Inferior parietal cortex (tissue), 1 donor: ENCODE data around the gene NEU3.
"Not testable (repeated sequence)": the region's sequence is repeated elsewhere in the genome, so short reads cannot be mapped to it uniquely, and the experiment has no call there.

Source experiments
- DNase-seq: peaks from one replicate; pipeline ENCODE4 v3.0.0-alpha.2; 2016; ENCODE audit errors: extremely low spot score

Gene NEU3

GRCh38 chr11:74984730-74985129 is 4.0 kb upstream of the NEU3 start:
- DNase-seq: no peak

- peak; percentile 7 for DNase-seq
Measured at GRCh38 chr11:74989260-74989638, 516 bp downstream of the NEU3 start.

- DNase-seq: not testable (repeated sequence)
Measured at GRCh38 chr11:74990150-74990549, 1.4 kb downstream of the NEU3 start.

- DNase-seq: no peak
Measured at GRCh38 chr11:74990941-74991340, 2.2 kb downstream of the NEU3 start.

GRCh38 chr11:74992852-74993251 is 4.1 kb downstream of the NEU3 start:
- no peak for DNase-seq

DNA sequence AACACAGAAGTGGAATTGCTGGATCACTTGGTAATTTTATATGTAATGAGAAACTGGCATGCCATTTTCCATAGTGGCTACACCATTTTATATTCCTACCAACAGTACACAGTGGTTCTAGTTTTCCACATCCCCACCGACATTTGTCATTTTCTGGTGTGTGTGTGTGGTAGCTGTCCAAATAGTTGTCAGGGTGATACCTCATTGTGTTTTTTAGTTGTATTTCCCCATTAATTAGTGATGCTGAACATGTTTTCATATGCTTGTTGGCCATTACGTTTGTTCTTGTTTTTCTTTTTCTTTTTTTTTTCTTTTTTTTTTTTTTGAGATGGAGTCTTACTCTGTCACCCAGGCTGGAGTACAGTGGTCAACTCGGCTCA is 12.2 kb downstream of the NEU3 start:
- no peak for DNase-seq

GRCh38 chr11:75001686-75002085 is 13.0 kb downstream of the NEU3 start:
- DNase-seq: no peak

GRCh38 chr11:75002516-75002915 is 13.8 kb downstream of the NEU3 start:
- DNase-seq: no peak

DNA sequence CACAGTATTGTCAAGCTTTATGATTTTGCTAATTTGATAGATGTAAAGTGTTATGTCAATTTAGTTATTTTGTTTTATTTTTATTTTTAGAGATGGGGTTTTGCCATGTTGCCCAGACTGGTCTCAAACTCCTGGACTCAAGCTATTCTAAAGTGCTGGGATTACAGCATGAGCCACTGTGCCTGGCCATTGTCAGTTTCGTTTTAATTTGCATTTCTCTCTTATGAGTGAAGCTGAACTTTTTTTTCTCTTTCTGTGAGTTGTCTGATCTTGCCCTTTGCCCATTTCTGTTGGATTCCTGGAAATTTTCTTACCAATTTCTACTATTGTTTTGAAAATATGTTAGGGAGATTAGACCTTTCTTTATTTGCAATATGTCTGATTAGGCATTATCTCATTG is 15.5 kb downstream of the NEU3 start:
- DNase-seq: no peak

DNA sequence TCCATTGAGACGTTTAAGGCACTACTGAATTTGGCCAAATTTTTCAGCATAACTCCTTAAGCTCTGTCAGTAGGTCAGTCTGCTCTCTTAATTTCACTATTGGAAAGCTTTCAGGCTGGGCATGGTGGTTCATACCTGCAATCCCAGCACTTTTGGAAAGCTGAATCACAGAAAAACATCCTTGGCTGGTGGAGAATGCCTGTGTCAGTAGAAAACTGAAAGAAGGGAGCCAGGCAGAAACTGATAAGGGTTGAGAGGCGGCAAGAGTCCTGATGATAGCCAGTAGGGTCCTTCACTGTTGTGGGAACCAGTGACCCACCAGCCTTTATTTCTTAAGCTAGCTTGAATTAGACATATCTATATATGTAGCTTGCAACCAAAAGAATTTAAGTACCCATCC is 22.6 kb downstream of the NEU3 start:
- DNase-seq: no peak

DNA sequence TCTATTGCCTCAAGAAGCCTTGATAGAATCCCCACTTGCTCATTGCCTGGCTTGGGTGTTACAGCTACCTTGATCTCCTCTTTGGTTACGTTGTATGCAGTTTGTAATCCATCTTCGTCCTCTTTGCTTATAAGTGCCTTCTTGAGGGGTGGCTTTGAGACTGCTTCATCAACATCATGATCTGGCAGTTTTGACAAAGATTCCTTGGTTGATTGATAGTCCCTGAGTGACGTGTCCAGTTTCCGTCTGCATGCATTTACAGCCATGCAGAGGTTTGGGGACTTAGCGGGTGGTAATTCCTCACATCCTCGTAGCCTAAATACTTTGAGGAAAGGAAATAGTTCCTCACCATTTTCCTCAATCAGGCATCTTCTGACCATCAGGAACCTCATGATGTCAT is 23.1 kb downstream of the NEU3 start:
- DNase-seq: no peak

DNA sequence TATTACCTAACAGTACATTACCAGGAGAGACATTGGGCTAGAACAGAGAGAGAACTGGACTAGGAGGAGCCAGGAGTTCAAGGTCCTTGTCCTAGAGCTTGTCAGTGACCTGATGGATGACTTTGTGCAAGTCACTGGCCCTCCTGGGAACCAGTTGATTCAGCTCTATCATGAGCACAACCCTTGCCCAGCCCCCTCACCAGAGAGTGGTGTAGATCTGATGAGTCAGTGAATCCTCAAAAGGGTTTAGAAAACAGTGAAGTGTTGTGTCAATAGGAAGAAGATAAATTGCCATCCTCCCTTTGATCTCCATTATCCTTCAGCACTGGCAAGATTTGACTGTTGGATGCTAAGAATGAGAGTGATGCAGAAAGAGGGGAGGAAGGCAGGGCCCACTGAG is 24.3 kb downstream of the NEU3 start:
- no peak for DNase-seq

- DNase-seq: peak; percentile 13
Measured at GRCh38 chr11:75014129-75014528, 25.4 kb downstream of the NEU3 start.

GRCh38 chr11:75019200-75019599 is 30.5 kb downstream of the NEU3 start:
- DNase-seq: not testable (repeated sequence)

- not testable (repeated sequence) for DNase-seq
Measured at GRCh38 chr11:75020328-75020727, 31.6 kb downstream of the NEU3 start.

DNA sequence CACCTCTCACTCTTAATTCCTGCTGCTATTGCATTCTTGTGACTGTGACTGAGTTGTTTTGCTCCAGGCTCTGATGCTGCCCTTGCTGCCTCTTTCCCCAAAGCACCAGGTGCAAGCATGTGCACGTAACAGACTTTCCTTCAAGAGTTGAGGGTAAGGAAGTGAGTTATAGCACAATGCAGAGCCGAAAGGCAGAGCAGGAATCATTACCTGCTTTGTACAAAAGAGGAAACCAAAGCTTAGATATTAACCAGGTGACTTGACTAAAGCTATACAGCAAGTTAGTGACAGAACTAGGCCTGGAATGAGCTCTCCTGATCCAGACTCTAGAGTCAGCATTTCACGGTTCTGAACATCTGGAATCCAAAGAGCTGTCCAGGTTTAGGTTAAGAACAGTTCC is 33.6 kb downstream of the NEU3 start:
- no peak for DNase-seq

DNA sequence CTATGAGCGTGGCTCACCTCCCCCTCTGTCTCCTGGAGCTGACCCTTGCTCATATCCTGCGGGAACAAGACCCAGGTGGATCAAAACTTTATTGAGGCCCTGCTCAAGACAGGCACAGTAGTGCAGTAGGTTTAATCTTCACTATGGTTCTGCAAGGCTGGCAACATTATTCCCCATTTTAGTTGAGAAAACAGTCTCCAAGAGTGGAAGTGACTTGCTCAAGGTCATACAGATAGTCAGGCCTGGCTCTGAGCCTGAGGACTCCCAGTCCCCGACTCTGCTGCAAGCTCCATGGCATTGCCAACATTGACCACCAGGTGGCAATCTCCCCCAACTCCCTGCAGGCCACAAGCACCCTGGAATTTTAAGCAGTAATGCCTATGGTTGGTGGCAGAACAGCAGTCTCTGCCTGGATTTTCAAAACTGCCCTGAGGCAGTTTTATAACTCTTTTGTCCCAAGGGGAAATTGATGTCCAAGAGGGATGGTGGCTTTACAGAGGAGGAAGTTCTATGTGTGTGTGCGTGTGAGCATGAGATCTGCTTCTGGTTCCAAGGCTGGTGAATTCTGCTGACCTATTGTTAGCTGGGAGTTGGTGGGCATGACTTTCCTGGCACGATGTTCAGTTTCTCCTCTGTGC is 34.1 kb downstream of the NEU3 start:
- peak; percentile 90 for DNase-seq

DNA sequence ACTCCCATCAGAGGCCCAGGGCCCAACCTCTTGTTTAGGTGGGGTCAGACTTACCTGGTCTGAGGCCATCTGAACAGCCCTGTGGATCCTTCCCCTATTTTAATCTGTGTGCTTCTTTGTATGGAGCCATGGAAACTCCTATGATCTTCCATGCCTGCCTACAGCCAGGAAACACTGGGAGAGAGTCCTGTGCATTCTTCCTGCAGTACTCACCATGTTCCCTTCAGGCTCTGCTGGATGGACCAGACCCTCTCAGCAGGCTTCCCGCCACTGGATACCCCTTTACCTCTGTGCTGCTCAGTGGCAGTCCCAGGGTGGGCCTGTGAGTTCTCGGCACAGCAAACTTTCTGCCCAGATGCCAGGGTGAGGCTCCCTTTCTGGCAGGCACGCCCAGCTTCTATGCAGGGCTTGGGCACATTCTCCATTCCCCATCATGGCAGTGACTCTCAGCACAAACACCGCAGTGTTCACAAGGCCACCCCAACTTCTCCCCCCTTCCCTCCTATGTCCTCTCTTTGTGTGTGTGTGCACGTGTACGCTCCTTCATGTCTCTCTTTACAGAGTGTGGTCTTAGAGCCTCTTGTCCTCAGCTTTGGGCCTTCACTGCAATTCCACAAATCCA is 34.8 kb downstream of the NEU3 start:
- peak; percentile 8 for DNase-seq

GRCh38 chr11:75024068-75024449 is 35.3 kb downstream of the NEU3 start:
- peak; percentile 40 for DNase-seq

GRCh38 chr11:75024764-75025211 is 36.1 kb downstream of the NEU3 start:
- peak; percentile 23 for DNase-seq

GRCh38 chr11:75025561-75025960 is 36.8 kb downstream of the NEU3 start:
- no peak for DNase-seq

DNA sequence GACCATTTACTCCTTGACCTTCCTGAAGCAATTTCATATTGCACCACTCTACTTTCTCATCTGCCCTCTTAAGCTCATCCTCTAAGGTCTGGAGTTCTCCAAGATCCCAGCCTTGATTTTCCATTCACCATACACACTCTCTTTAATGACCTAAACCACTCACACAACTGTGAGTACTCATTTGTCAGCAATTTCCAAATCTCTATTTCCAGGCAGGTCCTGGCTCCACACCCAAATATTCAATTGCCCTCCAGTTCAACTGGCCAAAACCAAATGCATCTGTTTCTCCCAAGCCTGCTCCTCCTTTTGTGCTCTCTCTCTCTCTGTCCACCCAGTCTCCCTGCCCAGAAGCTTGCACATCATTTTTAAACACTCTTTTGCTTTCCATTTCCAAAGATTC is 39.6 kb downstream of the NEU3 start:
- DNase-seq: no peak

DNA sequence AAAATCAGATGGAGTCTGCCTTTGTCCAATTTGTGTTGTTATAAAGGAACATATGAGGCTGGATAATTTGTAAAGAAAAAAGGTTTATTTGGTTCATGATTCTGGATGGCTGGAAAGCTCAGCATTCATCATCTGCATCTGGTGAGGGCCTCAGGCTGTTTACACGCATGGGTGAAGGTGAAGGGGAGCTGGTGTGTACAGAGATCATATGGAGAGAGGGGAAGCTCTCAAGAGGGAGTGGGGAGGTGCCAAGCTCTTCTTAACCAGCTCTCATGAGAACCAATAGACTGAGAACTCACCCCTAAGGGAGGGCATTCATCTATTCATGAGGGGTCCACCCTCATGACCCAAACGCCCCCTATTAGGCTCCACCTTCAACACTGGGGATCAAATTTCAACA is 40.0 kb downstream of the NEU3 start:
- DNase-seq: no peak
